Activated CD4-positive, alpha-beta T cell treated with anti-CD3 and anti-CD28 coated beads, Interleukin-2, amount 50 U/mL, for 1 hour (primary cell): ENCODE measurements around the gene STX17.
"Not testable (repeated sequence)": the region's sequence is repeated elsewhere in the genome, so short reads cannot be mapped to it uniquely, and the experiment has no call there.

Experiments
- DNase-seq: peaks from one replicate; pipeline ENCODE4 v3.0.0-alpha.2; 2020

Gene STX17

DNA sequence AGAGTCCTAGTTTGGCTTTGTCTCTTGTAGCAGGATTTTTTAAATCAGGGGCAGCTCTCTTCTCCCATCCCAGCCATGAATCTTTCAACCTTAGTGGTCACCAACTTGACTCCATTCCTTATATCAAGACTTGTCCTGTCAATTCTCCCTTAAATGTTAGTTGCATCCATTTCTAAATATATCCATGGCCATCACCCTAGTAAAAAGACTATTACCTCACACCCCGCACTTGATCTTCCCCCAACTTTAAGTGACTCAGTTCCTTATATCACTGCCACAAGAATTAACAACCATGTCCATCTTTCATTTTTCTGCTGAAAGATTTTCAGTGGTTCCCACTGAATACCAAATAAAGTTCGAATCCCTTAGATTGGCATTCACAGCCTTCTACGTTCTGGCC, 67.0 kb downstream of the STX17 start:
- no peak for DNase-seq

DNA sequence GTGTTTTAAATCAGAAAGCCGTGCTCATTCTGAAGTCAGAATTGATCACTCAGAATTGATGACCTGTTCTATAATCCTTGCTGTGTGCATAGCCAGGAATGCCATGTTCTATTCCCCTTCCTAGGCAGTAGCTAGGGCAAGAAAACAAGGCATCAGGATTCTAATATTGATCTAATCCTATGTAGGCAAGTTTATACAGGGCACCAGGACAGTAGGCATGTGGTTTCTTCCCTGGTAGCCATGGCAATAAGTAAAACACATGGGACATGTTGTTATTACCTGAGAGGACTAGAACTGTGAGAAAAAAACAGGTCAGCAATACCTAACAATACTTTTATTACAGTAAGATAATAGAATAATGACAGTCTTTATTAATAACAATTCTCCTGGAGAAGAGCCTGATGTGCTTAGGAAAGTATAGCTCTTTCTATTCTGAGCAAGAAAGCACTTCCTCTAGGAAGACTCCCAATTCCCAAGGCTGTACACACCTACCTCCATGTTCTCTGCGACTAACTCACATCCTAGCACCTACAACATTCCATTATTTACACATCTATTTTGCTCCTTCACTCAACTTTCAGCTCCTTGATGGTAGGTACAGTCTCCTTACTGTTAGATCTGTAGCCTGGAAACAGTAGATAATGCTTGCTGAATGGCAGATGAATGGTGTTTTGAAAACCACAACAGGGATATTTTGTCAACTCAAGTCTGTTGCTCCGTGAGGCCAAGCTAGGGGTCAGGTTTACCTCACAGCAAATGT, 70.8 kb downstream of the STX17 start:
- DNase-seq: no peak

DNA sequence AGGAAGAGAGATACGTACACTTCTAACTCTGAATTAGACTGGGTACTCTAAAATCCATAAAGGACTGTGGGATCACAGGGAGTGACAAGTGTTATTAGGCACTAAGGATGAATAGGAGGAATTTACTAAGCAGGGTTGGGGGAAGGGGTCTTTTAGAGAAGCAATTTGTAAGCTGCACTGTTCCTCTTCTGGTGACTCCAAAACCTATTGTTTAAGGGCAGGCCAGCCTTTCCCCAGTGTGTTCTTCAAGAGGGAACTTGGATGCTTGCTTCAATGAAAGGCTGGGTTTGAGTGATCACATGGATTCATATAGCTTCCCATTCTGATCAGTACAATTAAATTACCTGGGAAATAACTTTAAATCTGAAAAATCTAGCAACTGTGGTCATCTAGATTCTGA, 71.8 kb downstream of the STX17 start:
- no peak for DNase-seq

DNA sequence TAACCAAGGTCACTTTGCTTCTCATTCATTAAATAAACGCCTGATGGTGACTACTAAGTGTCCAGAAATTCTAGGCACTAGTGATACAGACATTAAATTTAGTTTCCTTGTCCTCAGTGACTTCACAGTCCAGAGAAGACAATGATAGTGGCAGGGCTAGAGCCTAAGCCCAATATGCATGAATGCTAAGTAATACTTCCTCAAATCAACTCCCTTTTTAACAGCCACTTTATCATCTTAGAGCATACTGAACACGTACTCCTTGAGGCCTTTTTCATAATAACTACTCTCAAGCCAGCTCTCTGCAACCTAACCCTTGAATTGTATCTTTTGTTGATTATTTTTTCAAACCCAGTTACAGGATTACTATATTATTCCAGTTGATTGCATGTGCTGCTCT, 74.1 kb downstream of the STX17 start:
- no peak for DNase-seq

DNA sequence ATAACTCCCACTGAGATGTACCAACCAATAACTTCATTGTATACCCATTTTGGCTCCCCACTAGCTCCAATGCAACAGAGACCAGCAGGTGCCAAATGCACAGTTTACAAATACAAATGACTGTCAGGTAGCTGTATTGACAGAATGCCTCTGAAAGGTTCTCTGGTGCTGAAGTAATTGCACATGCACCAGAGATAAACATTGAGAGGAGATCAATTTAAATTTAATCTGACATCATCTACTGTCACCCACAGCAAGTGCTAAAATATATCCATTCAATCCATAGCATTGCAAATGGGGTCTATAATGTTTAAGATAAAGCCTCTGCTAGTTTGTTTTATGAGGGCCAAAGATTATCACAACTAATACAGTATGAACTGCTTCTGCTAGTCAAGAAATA, 80.2 kb downstream of the STX17 start:
- no peak for DNase-seq

DNA sequence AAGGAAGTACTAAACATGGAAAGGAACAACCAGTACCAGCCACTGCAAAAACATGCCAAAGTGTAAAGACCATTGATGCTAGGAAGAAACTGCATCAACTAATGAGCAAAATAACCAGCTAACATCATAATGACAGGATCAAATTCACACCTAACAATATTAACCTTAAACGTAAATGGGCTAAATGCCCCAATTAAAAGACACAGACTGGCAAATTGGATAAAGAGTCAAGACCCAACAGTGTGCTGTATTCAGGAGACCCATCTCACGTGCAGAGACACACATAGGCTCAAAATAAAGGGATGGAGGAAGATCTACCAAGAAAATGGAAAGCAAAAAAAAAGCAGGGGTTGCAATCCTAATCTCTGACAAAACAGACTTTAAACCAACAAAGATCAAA, 84.1 kb downstream of the STX17 start:
- not testable (repeated sequence) for DNase-seq

DNA sequence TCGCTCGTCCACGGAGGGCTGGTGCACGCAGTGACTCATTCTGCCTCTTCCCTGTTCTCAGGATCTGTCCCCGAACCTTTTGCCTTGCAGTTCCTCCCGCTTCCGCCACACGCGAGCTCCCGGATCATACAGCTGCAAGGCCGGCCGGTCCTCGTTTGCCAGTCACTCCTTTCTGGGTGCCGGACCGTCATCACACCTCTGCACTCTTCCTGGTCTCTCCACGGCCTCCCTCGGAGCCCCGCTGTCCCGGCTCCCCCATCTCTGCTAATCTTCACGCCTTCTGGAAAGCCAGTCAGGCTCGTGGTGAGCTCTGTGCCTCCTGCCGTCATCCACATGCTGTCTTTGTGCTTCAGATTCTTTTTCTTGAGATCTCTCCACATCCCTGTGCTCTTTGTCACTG, 91.8 kb downstream of the STX17 start:
- no peak for DNase-seq

DNA sequence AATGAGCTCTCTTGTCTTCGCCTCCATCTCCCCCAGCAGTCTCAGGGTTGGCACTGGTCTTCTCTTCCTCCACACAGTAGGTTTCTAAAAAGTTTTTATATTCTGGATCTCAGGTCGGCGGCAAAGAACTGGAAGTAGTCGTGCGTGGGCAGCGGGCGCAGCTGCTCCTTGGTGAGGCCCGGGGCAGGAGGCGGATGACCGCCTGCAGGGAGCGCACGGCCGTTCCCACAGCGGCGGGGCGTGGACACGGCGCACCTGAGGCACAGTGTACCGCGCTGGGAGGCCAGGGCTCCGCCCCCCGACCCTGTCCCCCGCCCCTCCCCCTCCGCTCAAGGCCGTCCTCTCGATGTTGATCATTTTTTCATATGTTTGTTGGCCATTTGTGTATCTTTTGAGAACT, 92.4 kb downstream of the STX17 start:
- DNase-seq: no peak

DNA sequence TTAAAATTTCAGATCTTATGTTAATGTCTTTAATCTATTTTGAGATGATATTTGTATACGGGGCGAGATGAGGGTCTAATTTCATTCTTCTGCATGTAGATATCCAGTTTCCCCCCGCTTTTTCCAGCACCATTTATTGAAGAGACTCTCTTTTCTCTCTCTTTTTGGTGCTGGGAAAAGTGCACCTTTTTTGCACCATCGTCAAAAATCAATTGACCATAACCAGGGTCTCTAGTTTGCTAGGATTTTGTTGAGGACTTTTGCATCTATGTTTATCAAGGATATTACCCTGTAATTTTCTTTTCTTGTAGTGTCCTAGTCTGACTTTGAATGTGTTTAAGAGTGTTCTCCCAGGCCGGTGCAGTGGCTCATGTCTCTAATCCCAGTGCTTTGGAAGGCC, 93.3 kb downstream of the STX17 start:
- no peak for DNase-seq

DNA sequence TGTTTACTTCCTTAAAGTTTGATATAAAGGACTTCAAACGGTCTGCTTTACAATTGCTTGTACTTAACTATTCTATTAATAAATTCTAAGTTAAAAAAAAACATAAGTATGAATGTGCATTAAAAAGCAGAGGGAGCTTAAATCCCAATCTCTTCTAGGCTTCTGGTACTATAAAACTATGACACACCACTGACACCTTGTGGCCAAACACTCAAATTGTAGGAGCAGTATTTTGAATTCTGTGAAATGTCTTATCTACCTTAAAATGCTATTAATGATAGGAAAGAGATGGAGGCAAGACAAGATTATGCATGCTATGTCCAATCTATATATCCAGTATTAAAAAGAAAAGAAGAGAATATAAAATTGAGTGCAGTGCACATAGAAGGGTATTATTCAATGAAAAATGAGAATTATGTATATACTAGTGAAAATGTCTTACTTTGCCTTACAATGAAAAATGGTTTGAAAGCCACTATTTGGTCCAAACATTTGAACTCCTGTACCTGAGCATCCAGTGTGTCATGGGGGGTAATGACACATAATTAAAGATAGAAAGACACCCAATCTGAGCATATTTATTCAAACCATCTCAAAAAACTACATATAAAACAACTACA, 104.7 kb downstream of the STX17 start:
- no peak for DNase-seq

DNA sequence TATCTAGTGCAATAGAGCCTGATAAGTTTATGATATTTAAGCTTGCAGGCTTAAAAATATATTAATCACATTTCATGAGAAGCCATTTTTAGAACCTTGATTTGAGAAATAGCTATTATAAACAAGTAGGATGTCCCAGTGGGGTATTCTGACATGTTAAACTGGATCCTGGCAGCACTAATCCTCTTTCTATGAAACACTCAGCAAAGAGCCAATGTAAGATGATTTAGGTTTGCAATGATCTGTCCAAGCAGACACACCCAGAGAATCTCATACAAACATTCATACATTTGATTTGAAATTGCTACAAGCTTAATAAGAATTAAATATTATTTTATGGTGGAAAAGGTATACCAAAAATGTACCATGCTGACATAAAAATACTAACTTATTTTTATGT, 105.8 kb downstream of the STX17 start:
- DNase-seq: no peak

DNA sequence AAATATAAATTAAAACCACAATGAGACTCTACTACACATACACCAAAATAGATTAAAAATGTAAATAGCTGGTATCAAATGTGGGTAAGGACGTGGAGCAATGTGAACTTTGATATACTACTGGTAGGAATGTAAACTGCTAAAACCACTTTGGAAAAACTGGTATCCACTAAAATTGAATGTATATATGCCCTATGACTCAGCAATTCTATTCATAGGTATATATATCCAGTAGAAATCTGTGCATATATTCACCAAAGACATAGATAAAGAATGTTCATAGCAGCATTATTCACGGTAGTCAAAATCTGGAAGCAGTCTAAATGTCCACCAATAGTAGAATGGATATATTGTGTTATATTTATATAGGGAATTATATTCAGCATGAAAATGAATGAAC, 107.1 kb downstream of the STX17 start:
- no peak for DNase-seq

DNA sequence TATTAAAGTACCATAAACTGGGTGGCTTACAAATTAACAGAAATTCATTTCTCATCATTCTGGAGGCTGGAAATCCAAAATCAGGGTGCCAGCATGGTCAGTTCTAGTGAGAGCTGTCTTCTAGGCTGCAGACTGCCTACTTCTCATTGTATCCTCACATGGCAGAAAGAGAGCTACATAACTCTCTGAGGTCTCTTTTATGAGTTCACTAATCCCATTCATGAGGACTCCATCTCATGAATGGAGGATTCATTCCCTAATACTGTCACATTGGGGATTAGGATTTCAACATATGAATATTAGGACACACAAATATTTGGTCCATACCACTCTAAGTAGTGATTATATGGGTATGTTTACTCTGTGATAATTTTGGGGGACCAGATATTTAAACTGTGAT, 108.4 kb downstream of the STX17 start:
- DNase-seq: no peak

DNA sequence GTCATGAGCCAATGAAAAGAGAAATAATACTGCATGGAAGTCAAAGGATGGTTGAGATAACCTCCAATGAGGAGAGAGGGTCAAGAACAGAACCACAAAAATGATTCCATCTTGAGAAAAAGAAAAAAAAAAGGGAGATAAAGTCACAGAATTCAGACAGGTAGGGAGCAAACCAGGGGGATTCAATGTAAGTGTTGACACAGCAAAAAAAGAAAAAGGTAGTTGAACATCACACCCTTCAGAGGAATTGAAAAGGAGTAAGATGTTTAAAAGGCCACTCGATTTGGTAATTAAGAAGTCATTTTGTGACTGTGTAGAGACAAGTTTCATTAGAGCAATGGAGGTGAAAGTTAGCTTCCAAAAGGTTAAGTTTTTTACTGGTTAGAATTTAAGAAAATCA, 113.1 kb downstream of the STX17 start:
- no peak for DNase-seq
